K562 (cell line): ENCODE data around the gene KRTAP10-4. TPM values are rescaled to one million over a fixed set of nuclear protein-coding genes. Genes with fewer than 3 reads are reported as not detected.

Experiments
- ATAC-seq: fragments of 200-7000 bp; cut with Tn5 transposase; 3 replicates; pipeline ENCODE4 v1.9.1; 2020; ENCODE audit warnings: moderate library complexity
- BruUV-seq: library from RNA; stranded (reverse); fragments of 400-500 nt; replicated peaks from 2 replicates; lab custom pipeline; 2021; lab: Mats Ljungman, UMichigan
- CTCF ChIA-PET: fragments of 300-600 bp; formaldehyde crosslinking; extraction: SDS; loops from one replicate; lab custom pipeline; 2021; ENCODE audit warnings: low intra/inter-chr PET ratio; lab: Yijun Ruan, JAX
- POLR2A ChIA-PET: fragments of 300-600, 350-650 bp; sonication (Branson Sonifier 250); formaldehyde crosslinking; extraction: SDS; loops from one replicate; lab custom pipeline; 2021; ENCODE audit warnings: antibody characterized with exemption, inconsistent platforms; lab: Yijun Ruan, JAX
- DNase-seq, 4 experiments: peaks; one replicate each; pipeline versions ENCODE4 v3.0.0 to v3.0.0-alpha.2; 2011 to 2018; ENCODE audit warnings: low spot score in 3 of 4, mixed read lengths in 3 of 4; ENCODE audit errors: extremely low read depth in 1 of 4
- FAIRE-seq: peaks from 2 replicates; lab custom pipeline; 2011; peaks lifted over from hg19 to GRCh38; lab: Jason Lieb, UNC
- H2AFZ ChIP-seq: 2 replicates; pipeline ENCODE4 v1.6.0; 2011; ENCODE audit warnings: low read depth, low read length, control low read depth, inconsistent platforms
- H3K27ac ChIP-seq: fragments of 200-600 bp; 3 replicates; pipeline ENCODE4 v1.8.0; 2011; ENCODE audit warnings: low read depth, mild to moderate bottlenecking, control low read depth, inconsistent platforms, low read length, moderate library complexity, mixed read lengths; ENCODE audit errors: extremely low read depth
- H3K27me3 ChIP-seq, 2 experiments: fragments of 300-600 bp in 1 of 2; 2 replicates in 1 of 2; 3 replicates in 1 of 2; pipeline versions ENCODE4 v1.6.0 to v1.8.0; 2011; ENCODE audit warnings: inconsistent platforms in 2 of 2, low read length in 2 of 2, mild to moderate bottlenecking in 1 of 2, mixed read lengths in 1 of 2, moderate library complexity in 1 of 2; ENCODE audit not compliant: control insufficient read depth in 2 of 2, insufficient read depth in 2 of 2
- H3K36me3 ChIP-seq: fragments of 300-600 bp; 3 replicates; pipeline ENCODE4 v1.8.0; 2011; ENCODE audit warnings: mild to moderate bottlenecking, low read length, inconsistent platforms; ENCODE audit not compliant: control insufficient read depth, insufficient read depth
- H3K4me1 ChIP-seq, 2 experiments: fragments of 200-600 bp in 1 of 2; replicated peaks in 1 of 2; 2 replicates in 1 of 2; 3 replicates in 1 of 2; pipeline versions ENCODE4 v1.5.1 to v1.8.0; 2011; ENCODE audit warnings: inconsistent platforms in 2 of 2, low read length in 2 of 2, mild to moderate bottlenecking in 1 of 2, mixed read lengths in 1 of 2, moderate library complexity in 1 of 2; ENCODE audit not compliant: control insufficient read depth in 2 of 2, insufficient read depth in 2 of 2
- H3K4me2 ChIP-seq: 2 replicates; pipeline ENCODE4 v1.6.1; 2011; ENCODE audit warnings: low read length, control low read depth, inconsistent platforms, mixed read lengths; ENCODE audit not compliant: insufficient read depth
- H3K4me3 ChIP-seq: fragments of 200-600 bp; sonication (generic), shearing (Covaris generic); 2 replicates; pipeline ENCODE4 v1.5.1; 2016; ENCODE audit warnings: control low read depth, inconsistent platforms
- H3K79me2 ChIP-seq: fragments of 200-600 bp; 3 replicates; pipeline ENCODE4 v1.8.0; 2011; ENCODE audit warnings: low read length, inconsistent platforms; ENCODE audit not compliant: control insufficient read depth, insufficient read depth
- H3K9ac ChIP-seq, 2 experiments: 2 replicates each; pipeline versions ENCODE4 v1.6.0 to v1.6.1; 2011; ENCODE audit warnings: low read depth in 2 of 2, low read length in 2 of 2, control low read depth in 1 of 2, inconsistent platforms in 1 of 2, mild to moderate bottlenecking in 1 of 2, mixed read lengths in 1 of 2; ENCODE audit not compliant: insufficient read depth in 1 of 2
- H3K9me1 ChIP-seq: one replicate; pipeline ENCODE4 v1.6.0; 2011; ENCODE audit warnings: inconsistent platforms, mild to moderate bottlenecking, low read length, moderate library complexity; ENCODE audit not compliant: control insufficient read depth, insufficient read depth
- H3K9me3 ChIP-seq: replicated peaks from 2 replicates; pipeline ENCODE4 v1.5.1; 2011; ENCODE audit warnings: low read depth, low read length, inconsistent platforms; ENCODE audit not compliant: control insufficient read depth, insufficient read depth
- H4K20me1 ChIP-seq: replicated peaks from 2 replicates; pipeline ENCODE4 v1.6.1; 2011; ENCODE audit warnings: low read length, inconsistent platforms, mixed read lengths; ENCODE audit not compliant: control insufficient read depth, insufficient read depth
- GABPA ChIP-seq: fragments of 200-800 bp; sonication (Bioruptor generic); conservative IDR thresholded peaks from 2 replicates; pipeline ENCODE4 v1.6.1; 2016; ENCODE audit warnings: low read depth, missing genetic modification characterization, missing compliant biosample characterization
- KDM1A ChIP-seq, 2 experiments: fragments of 450-650 bp; IDR thresholded peaks; 2 replicates each; pipeline ENCODE4 v1.6.1; 2016; ENCODE audit warnings: mild to moderate bottlenecking in 2 of 2
- NUFIP1 ChIP-seq: fragments of 450-650 bp; IDR thresholded peaks from 2 replicates; pipeline ENCODE4 v1.6.1; 2018; ENCODE audit not compliant: partially characterized antibody
- RBM25 ChIP-seq: fragments of 200-400 bp; formaldehyde crosslinking; IDR thresholded peaks from 2 replicates; pipeline ENCODE4 v1.6.1; 2018; ENCODE audit warnings: low read length, low read depth, moderate library complexity; ENCODE audit not compliant: severe bottlenecking
- ZNF146 ChIP-seq: IDR thresholded peaks from one replicate; pipeline ENCODE4 v1.6.1; 2018; ENCODE audit warnings: missing compliant biosample characterization; ENCODE audit not compliant: unreplicated experiment
- WGBS: fragments of 100-300 bp; shearing (Covaris generic); methylation state at CpG from one replicate; pipeline ENCODE4 v1.1.6; 2016; ENCODE audit warnings: low coverage, mixed read lengths; ENCODE audit not compliant: insufficient coverage; ENCODE audit errors: missing lambda C conversion rate; 5-methylcytosine and 5-hydroxymethylcytosine counted together
- in situ Hi-C: fragments of 300-500 bp; cut with MboI; formaldehyde crosslinking; loops from 4 replicates; pipeline ENCODE4 v1.15.0; 2018; ENCODE audit warnings: inconsistent platforms, mixed read lengths
- intact Hi-C: fragments of 100-400 bp; cut with micrococcal nuclease; formaldehyde crosslinking; loops from 2 replicates; pipeline ENCODE4 v1.14.2; 2022
- polyA plus RNA-seq, 8 experiments: library from polyadenylated mRNA; depleted of rRNA in 4 of 8; stranded (reverse) in 5 of 8; unstranded in 3 of 8; fragments of >200 nt; fragmentation: Nextera tagmentation in 2 of 8; fragmentation: Illumina TruSeq in 1 of 8; extraction: Ambion mirVana in 2 of 8; extraction: Trizol in 1 of 8; gene quantifications; 2 replicates each; pipeline versions ENCODE4 v1.2.1 to v1.2.3, GENCODE V29; 2011 to 2014; ENCODE audit warnings: inconsistent platforms in 1 of 8, missing spikeins in 1 of 8
- total RNA-seq, 7 experiments: library from RNA; depleted of rRNA in 6 of 7; stranded (reverse); fragments of >200 nt in 6 of 7; fragmentation: Illumina TruSeq in 2 of 7; extraction: Trizol in 2 of 7; gene quantifications; 2 replicates each; pipeline versions ENCODE4 v1.2.1 to v1.2.3, GENCODE V29; 2011 to 2021; ENCODE audit warnings: low replicate concordance in 1 of 7

Gene KRTAP10-4
- total and polyA plus RNA-seq, 9 of the 15 experiments (the other 6 are each of a cell fraction or from before 2014, with no cell fraction given): not detected

DNA sequence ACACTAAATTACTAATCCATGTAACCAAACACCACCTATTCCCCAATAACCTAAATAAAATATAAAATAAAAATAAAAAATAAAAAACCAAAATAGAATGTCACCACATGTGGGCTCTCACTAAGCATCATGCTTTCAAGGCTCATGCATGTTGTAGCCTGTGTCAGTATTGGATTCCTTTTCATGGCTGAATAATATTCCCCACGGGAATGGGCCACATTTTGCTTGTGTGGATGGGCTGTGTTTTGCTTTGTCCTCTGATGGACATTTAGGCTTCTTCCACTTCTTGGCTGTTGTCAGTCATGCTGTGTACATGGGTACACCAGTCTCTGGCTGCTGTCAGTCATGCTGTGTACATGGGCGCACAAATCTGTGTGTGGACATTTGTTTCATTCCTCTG, 15.6 kb downstream of the KRTAP10-4 start:
- no peak overlapping the region for H2AFZ ChIP-seq
- no peaks in the 10 kb centered on the region for H4K20me1 ChIP-seq
- DNase-seq (no peak), FAIRE-seq (no peak), ATAC-seq (no peak)
- peak; percentile 64 for TF ChIP-seq ZNF146 (CRISPR knock-in tag)
- 0 out of 4 replicates have a peak, but pooled peaks of 1 of the 2 experiments have one; percentile 8 for TF ChIP-seq KDM1A (IDR thresholded peaks at IDR 0.05)
- TF ChIP-seq RBM25: peak; percentile 48
- no peak for TF ChIP-seq NUFIP1
- no peak for TF ChIP-seq GABPA (tag)
- H3K4me3 ChIP-seq: no peak overlapping the region
- intact Hi-C loops (no loop called here), in situ Hi-C loops (no loop called here)
- 4% methylated on average over 2 of the region's 2 CpGs for WGBS
- no peak overlapping the region for H3K4me2 ChIP-seq
- peaks cover 14 to 37% of the 10 kb centered on the region in 2 experiments for H3K4me1 ChIP-seq
- no peak overlapping the region for H3K9ac ChIP-seq
- H3K9me1 ChIP-seq: no peaks in the 10 kb centered on the region
- BruUV-seq: no TSS peak
- H3K79me2 ChIP-seq: no peaks in the 10 kb centered on the region
- no peaks in the 10 kb centered on the region for H3K36me3 ChIP-seq
- no peaks in the 10 kb centered on the region; the same call in 1 of the 2 replicates for H3K9me3 ChIP-seq
- ChIA-PET CTCF (no interaction called here), POLR2A (no interaction called here)
- H3K27ac ChIP-seq: no peak overlapping the region
- peaks cover 0 to 9% of the 10 kb centered on the region in 2 experiments; a peak in 1 of 5 replicates for H3K27me3 ChIP-seq
